ENCODE results near the gene GPR3. TPM values are rescaled to one million over a fixed set of nuclear protein-coding genes. Genes with fewer than 3 reads are reported as not detected.

The GPR3 gene
- total RNA-seq, 1 experiment from 2014 or later: 4.4 TPM

DNA sequence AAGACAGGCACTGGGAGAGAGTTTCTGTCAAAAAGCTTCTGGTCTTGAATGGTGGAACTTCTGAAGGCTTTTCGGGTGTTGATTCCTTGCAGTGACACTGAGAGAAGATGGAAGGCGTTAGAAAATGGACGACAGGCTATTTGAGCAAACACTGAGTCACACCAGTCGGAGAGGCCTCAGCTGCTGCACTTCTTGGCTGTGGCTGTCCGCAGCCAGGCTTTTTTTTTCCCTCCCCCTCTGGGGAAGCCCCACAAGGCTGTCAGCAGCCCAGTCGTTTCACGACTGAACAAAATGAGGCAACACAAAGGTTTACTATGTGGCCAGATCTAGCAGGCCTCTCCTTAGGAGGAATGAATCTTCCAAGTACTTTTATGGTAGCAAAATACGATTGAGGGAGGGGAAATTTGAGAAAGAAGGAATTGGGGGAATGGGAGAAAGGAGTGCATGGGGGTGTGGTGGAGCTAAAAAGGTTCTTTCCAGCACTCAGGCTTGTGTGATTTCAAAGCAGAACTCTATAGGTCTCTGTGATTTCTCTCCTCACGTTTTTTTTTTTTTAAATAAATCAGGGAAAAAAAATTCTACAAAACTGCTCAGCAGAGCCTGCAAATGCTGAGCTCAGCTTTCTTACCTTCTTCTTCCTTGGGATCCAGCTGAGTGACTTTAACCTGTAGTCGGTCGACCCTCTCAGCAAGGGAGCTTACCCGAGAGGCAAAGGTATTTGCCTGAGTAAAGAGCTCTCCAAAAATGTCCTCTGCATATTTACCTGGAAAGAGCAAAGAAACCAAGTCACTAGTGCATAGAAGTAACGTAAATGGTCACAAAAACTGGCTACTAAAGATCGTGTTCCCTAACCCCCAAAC, 26.1 kb downstream of the GPR3 start:
- H3K79me2 ChIP-seq (ENCODE audit: insufficient read depth, low read length): no peaks in the 10 kb centered on the region
- no peak overlapping the region for H2AFZ ChIP-seq (ENCODE audit: low read length)
- H2AK5ac ChIP-seq (ENCODE audit: insufficient read length, low read length): no peak overlapping the region
- H3K4ac ChIP-seq (ENCODE audit: low read depth, low read length): no peak overlapping the region
- H3K23me2 ChIP-seq (ENCODE audit: insufficient read length, low read depth, low read length, poor library complexity, severe bottlenecking): no peaks in the 10 kb centered on the region
- Mint-ChIP-seq H3K36me3 (ENCODE audit: insufficient read depth in 1 of 3, low read depth in 3 of 3) (peaks cover 25 to 42% (median 41%) of the 10 kb centered on the region in 3 experiments; a peak in 6 of 7 replicates), H3K4me1 (peaks cover 17 to 22% of the 10 kb centered on the region in 2 experiments), H3K27ac (peak overlapping the region; percentile 61 to 90 (median 87)), H3K9me3 (no peaks in the 10 kb centered on the region), H3K4me3 (peak overlapping the region in 1 of 2 experiments; percentile 33; a peak in 2 of 5 replicates), H3K27me3 (ENCODE audit: low read depth) (no peaks in the 10 kb centered on the region)
- H4K8ac ChIP-seq (replicated peaks; ENCODE audit: insufficient read length, low read depth, low read length): no peak overlapping the region
- no peak overlapping the region for H3T11ph ChIP-seq (ENCODE audit: low read length)
- H2BK20ac ChIP-seq (ENCODE audit: low read depth, low read length, poor library complexity, severe bottlenecking): no peak overlapping the region
- H2BK5ac ChIP-seq (ENCODE audit: insufficient read length, low read length): no peak overlapping the region
- H3K79me1 ChIP-seq (ENCODE audit: insufficient read depth, low read depth, low read length, poor library complexity, severe bottlenecking): no peaks in the 10 kb centered on the region
- 0 out of 2 replicates have a peak, but pooled peaks cover 2% of the 10 kb centered on the region for H3K4me1 ChIP-seq (ENCODE audit: insufficient read depth, low read length)
- H3K4me2 ChIP-seq (ENCODE audit: insufficient read depth, insufficient read length, low read length): peak overlapping the region; percentile 17
- H2BK15ac ChIP-seq (ENCODE audit: low read depth, low read length): no peak overlapping the region
- no peak overlapping the region for H2BK120ac ChIP-seq (ENCODE audit: low read depth, low read length, poor library complexity, severe bottlenecking)
- H4K91ac ChIP-seq (ENCODE audit: insufficient read length, low read depth, low read length): no peak overlapping the region
- H4K5ac ChIP-seq (ENCODE audit: insufficient read length, low read depth, low read length): no peak overlapping the region
- H3K27me3 ChIP-seq (ENCODE audit: insufficient read depth, low read length): no peaks in the 10 kb centered on the region
- WGBS (ENCODE audit: extremely low coverage, insufficient read length, low lambda C conversion rate): 100% methylated on average over 1 of the region's 14 CpGs
- TF ChIP-seq CTCF (conservative IDR thresholded peaks at IDR 0.05): no peak
- H2BK12ac ChIP-seq (ENCODE audit: insufficient read length, low read depth, low read length): no peak overlapping the region
- no peak overlapping the region for H3K18ac ChIP-seq (ENCODE audit: insufficient read length, low read depth, low read length)
- no peak overlapping the region for H3K27ac ChIP-seq (ENCODE audit: insufficient read length, low read depth, low read length)
- H4K20me1 ChIP-seq (ENCODE audit: control insufficient read depth, insufficient read depth, insufficient read length): no peaks in the 10 kb centered on the region
- no peaks in the 10 kb centered on the region for H3K9me3 ChIP-seq (ENCODE audit: control insufficient read depth, low read depth, low read length)
- no peak overlapping the region for H3K14ac ChIP-seq (ENCODE audit: insufficient read depth, low read length)
- H3K23ac ChIP-seq (ENCODE audit: insufficient read length, low read depth, low read length): no peak overlapping the region
- H3K56ac ChIP-seq (ENCODE audit: insufficient read length, low read depth, low read length): no peak overlapping the region
- DNase-seq: no peak
- no peak overlapping the region for H3K9ac ChIP-seq (ENCODE audit: extremely low read depth, insufficient read length, low read length)

Data from H9 (cell line).